ENCODE measurements around the gene TMEM156. TPM values are rescaled to one million over a fixed set of nuclear protein-coding genes. Genes with fewer than 3 reads are reported as not detected.
"Not testable (repeated sequence)": the region's sequence is repeated elsewhere in the genome, so short reads cannot be mapped to it uniquely, and the experiment has no call there.

Gene TMEM156
- total RNA-seq, 1 experiment from 2014 or later, result not detected

- no peak for DNase-seq (ENCODE audit: low spot score)
Measured at GRCh38 chr4:38993683-38994082, 38.5 kb downstream of the TMEM156 start.

DNA sequence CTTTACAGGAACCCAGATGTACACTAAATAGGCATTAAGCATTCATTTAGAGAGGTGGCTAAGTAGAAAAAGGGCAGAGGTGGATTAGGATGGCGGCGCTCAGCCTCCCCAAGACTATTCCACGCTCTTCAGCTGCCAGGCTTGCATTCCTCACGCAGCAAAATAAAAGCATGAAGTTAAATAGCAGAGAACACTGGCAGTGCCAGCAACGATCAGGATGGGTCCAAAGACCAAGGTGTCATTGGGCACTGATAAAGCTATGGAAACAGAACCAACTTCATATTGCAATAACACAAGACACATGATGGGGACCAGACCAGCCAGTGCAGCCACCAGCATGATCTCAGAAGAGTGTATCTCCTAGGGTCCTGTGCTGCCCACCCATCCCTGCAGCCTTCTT, 42.0 kb downstream of the TMEM156 start:
- DNase-seq (ENCODE audit: low spot score), result no peak

DNA sequence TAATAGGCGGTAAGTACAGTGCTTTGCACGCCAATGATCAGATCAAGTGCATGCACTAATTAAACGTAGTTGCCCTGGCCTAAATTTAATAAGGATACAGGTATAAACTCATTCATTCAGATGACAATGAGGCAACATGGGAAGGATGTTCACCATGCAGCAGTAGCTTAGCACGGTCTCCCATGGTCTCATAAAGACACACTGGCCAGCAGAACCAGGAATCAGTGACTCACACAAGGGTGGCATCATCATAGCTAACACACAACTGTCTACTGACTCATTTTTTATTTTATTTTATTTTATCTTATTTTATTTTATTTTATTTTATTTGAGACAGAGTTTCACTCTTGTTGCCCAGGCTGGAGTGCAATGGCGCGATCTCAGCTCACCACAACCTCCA, 42.7 kb downstream of the TMEM156 start:
- DNase-seq (ENCODE audit: low spot score), result no peak

GRCh38 chr4:38988353-38988752, 43.9 kb downstream of the TMEM156 start:
- not testable (repeated sequence) for DNase-seq (ENCODE audit: low spot score)

- no peak for DNase-seq (ENCODE audit: low spot score)
Measured at GRCh38 chr4:38987491-38987890, 44.7 kb downstream of the TMEM156 start.

GRCh38 chr4:38985410-38986100, 46.7 kb downstream of the TMEM156 start:
- no peak for DNase-seq (ENCODE audit: low spot score)

- DNase-seq (ENCODE audit: low spot score), result no peak
Measured at GRCh38 chr4:38983787-38984598, 48.2 kb downstream of the TMEM156 start.

- DNase-seq (ENCODE audit: low spot score), result no peak
Measured at GRCh38 chr4:38983291-38983690, 48.9 kb downstream of the TMEM156 start.

DNA sequence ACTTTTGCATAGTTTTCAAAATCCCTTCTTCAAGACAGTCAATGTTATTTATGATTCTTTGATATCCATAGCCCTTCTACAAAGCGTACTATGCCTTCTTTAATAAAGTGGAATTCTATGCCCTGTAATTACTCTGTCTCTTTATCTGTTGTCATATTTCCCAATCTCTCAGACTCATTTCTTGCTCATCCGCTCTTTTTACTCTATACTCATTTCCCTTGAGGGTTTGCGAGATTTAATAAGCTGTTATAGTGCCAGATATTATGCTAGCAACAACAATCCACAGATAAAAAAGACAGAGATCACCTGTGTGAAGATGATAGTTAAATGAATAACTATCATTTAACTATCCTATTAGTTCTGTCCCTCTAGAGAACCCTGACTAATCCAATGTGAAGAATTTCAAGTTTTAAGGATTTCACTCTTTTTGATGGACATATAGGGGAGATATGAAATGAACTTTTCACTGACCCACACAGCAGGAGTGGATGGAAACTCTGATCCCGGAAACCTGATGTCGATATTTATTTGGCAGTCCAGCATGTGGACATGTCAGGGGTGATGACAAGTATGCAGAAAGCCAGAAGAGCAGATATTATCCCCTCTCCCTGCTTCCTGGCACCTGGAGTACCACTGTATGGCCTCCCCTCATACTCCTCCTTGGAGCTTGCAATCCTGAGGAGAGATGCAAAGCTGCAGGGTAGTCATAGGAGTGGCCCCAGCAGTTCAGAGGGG, 49.7 kb downstream of the TMEM156 start:
- DNase-seq (ENCODE audit: low spot score), result no peak

GRCh38 chr4:38980903-38981676, 51.1 kb downstream of the TMEM156 start:
- no peak for DNase-seq (ENCODE audit: low spot score)

GRCh38 chr4:38979511-38980230, 52.5 kb downstream of the TMEM156 start:
- DNase-seq (ENCODE audit: low spot score), result no peak

- no peak for DNase-seq (ENCODE audit: low spot score)
Measured at GRCh38 chr4:38979081-38979480, 53.1 kb downstream of the TMEM156 start.

DNA sequence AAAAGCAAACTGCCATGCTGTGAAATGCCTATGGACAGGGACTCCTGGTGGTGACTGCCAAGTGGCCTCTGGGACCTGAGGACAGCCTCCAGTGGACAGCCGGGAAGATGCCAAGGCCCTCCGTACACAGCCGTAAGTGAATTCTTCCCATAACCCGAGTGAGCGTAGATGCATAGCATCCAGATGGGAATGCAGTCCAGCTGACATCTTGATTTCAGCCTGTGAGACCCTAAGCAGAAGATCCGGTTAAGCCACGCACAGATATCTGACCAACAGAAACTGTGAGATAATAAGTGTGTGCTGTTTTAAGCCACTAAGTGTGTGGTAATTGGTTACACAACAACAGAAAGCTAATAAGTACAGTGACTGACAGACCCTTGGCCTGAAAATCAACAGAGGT, 55.9 kb downstream of the TMEM156 start:
- no peak for DNase-seq (ENCODE audit: low spot score)

DNA sequence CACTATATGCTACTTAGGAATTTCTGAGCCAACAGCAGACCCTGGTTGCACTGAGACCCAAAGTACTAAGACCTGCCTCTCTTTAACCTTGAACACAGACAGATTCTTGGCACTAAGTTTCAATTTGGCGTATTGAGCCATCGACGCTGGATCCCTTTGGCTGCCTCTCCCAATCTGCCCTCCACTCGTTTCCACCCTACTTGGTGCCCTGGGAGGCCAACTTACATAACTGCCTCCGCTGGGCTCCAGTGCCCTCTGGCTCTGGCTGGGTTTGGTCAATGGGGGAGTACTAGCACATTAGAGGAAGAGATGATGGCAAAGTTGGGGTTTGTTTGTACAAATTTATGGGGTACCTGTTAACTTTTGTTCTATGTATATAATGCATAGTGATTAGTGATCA, 63.5 kb downstream of the TMEM156 start:
- DNase-seq (ENCODE audit: low spot score), result no peak

- DNase-seq (ENCODE audit: low spot score), result no peak
Measured at GRCh38 chr4:38967260-38968095, 64.7 kb downstream of the TMEM156 start.

DNA sequence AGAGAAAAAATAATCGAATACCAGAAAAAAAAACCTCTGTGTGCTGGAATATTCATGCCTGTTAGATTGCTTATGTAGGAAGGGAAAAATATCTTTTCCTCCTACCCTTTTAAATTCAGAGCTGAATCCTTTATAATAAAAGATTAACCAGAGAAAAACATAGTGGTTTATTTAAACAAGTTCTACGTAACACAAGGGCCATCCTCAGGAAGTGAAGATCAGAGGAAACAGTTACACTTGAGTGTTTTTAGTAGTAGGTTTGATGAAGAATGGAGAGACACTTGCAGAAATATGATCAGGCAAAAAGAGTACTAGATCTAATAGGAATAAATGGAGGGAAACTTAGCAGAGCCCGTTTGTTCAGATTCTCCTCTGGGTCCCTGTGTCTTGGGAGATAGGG, 66.3 kb downstream of the TMEM156 start:
- no peak for DNase-seq (ENCODE audit: low spot score)

- DNase-seq (ENCODE audit: low spot score), result no peak
Measured at GRCh38 chr4:38964942-38965775, 67.0 kb downstream of the TMEM156 start.

DNA sequence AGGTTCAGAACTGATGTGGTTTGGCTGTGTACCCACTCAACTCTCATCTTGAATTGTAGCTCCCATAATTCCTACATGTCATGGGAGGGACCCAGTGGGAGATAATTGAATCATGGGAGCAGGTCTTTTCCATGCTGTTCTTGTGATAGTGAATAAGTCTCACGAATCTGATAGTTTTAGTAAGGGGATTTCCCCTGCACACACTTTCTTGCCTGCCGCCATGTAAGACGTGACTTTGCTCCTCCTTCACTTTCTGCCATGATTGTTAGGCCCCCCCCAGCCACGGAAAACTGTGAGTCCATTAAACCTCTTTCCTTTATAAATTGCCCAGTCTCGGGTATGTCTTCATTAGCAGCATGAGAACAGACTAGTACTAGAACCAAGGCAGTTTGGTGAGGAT, 73.0 kb downstream of the TMEM156 start:
- not testable (repeated sequence) for DNase-seq (ENCODE audit: low spot score)

Data from HT-29 (cell line).